GM10847 (cell line): Measurements from ENCODE around the gene TANGO2.

Experiments
- POLR2A ChIP-seq: IDR thresholded peaks from 2 replicates; pipeline ENCODE4 v1.6.1; 2011; ENCODE audit not compliant: insufficient read length; ENCODE audit errors: extremely low read depth

The TANGO2 gene

DNA sequence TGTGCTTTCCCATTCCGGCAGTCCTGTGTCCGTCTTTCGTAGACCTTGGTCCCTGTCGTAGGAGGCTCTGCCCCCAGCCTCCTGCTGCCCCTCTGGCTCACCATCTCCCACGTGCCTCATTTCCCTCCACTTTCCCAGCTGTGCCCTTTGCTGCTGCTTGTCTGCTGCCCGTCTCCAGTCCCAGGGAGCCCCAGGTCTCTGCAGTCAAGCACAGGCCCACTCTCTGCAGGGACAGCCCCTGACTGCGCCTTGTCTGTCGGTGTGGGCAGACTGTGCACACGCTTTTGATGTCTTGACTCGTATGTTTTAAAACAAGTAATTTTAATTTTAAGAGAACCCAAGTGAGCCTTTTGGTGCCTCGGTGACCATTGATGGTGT lies 71.6 kb downstream of the TANGO2 start:
- TF ChIP-seq POLR2A = no peak

DNA sequence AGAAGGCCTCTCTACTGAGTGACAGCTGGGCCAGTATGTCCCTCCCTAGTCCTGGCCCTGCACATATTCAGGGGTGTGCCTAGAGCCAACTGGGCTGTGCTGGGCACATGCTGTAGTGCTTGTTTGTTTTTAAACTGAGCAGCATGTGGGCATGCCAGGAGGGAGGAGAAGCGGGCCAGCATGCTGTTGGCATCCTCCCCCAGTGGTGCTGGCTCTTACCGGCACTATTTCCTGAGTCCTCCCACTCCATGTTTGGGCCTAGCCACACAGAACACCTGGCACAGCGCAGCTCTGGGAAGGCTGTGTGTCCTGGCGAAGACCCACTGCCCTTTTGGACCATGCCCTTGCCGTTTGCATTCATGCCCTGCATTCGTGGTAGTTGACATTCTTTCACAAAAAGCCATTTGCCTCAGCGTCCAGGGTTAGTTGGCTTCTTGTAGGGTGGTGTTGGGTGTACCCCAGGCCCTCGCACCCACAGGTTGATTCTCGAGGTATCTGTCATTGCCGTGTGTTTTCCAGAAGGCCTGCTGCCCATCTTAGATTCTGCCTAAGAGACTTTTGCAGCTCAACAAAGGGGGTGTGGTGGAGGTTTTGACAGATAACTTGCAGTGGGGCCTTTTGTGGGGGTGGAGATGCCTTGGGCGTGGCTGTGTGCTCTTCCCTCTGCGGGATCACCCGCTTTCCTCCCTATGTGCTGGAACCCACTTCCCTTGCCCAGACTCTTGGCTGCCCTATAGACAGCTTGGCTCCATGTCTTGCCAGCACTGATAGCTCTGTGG lies 72.7 kb downstream of the TANGO2 start:
- TF ChIP-seq POLR2A = no peak

DNA sequence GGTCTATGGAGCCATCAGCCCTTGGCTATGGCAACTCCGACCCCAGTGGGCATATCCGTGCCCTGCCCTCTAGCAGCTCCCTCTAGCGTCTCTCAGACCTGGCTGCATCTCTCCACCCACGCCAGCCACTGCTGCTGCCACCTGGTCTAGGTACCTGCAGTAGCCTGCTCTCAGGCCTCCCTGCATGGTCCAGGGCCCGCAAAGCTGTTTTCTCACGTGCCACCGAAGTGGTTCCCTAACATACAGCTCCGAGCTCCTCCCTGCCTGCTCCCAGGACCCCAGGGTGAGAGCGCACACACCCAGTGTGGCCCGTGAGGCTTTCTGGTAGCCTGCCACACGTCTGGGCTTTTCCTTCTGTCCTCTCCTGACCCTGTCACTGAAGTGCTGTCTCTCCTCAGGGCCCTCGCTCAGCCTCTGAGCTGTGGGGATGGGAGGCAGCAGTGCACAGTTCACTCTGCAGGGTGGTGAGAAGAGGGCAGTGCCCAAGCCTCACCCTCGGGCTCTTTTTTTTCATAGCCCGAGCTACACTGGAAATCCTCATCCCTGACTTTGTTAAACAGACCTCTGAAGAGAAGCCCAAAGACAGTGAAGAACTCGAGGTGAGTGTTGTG lies 73.4 kb downstream of the TANGO2 start:
- TF ChIP-seq POLR2A = no peak

DNA sequence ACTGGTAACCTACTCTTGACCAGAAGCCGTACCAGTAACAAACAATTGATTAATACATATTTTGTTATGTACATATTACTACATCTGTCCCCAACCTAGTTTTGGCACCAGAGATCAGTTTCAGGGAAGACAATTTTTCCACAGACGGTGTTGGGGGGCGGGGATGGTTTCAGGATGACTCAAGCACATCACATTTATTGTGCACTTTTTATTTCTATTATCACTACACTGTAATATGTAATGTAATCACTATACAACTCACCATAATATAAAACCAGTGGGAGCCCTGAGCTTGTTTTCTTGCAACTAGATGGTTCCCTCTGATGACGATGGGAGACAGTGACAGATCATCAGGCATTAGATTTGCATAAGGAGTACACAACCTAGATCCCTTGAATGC lies 74.6 kb downstream of the TANGO2 start:
- no peak for TF ChIP-seq POLR2A

DNA sequence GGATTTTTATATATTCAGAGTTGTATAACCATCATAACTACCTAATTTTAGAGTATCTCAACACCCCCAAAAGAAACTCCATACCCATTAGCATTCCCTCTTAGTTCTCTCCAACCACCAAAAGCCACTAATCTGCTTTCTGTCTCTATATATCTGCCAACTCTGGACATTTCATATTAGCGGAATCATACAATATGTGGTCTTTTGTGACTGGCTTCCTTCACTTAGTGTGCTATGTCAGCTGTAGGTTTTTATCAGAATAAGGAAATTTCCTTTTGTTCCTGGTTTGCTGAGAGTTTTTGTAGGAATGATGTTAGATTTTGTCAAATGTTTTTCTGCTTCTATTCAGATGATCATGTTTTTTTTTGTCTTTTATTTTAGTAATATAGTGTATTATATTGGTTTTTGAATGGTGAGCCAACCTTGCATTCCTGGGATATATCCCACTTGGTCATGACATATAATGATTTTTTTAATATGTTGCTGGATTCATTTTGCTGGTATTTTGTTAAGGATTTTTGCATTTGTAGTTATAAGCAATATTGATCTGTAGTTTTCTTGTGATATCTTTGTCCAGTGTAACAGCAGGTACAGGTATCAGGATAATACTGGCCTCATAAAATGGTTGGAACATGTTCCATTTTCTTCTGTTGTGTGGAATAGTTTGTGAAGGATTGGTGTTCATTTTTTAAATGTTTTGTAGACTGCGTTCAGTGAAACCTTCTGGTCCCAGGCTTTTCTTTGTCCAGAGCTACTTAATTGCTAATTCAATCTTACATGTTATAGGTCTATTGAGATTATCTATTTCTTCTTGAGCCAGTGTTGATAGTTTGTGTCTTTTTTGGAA lies 75.9 kb downstream of the TANGO2 start:
- no peak for TF ChIP-seq POLR2A

DNA sequence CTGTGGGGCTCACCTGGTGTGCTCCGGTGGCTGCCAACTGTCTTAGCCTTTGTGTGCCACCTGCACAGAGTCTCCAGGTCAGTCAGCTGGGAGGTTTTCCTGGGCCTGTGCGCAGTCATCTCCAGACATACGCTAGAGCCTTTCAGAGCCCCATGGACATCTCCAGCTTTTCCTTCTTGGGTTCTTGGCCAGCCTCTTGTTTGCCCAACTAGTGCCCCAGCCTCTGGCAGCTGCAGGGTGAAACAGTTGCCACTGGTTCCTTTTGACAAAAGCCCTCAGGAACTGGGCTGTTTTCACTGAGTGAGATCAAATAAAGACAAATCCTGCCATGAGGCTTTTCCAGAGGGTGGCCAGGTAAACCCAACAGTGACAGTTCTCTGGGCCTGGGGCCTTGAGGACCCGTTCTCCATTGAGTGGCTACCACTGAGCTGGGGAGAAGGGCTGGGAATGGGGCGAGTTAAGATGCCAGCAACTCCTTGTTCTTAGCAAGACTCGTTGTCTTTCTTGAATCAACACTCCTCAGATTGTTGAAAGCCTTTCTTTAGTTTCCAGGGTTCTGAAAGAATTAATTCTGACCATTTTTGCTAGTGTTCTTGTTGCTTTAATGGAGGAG lies 78.3 kb downstream of the TANGO2 start:
- no peak for TF ChIP-seq POLR2A

DNA sequence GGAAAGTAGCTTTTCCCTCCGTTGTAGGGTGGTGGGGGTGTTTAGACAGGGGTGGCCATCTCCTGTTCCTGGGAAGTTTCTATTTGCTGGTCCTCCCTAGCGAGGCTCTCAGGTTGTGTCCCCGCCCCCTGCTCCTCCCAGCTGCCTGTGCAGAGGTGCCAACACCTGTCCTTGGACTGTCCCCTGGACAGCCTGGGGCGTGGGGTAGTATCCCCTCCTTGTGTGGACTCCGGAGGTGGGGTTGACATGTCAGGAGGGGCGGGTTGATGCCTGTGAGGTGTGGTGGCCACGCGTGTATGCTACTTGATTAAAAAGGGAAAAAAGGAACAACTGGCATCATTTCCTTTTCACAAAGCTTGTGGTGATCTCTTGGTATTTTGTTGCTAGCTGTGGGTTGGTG lies 80.7 kb downstream of the TANGO2 start:
- TF ChIP-seq POLR2A = no peak

DNA sequence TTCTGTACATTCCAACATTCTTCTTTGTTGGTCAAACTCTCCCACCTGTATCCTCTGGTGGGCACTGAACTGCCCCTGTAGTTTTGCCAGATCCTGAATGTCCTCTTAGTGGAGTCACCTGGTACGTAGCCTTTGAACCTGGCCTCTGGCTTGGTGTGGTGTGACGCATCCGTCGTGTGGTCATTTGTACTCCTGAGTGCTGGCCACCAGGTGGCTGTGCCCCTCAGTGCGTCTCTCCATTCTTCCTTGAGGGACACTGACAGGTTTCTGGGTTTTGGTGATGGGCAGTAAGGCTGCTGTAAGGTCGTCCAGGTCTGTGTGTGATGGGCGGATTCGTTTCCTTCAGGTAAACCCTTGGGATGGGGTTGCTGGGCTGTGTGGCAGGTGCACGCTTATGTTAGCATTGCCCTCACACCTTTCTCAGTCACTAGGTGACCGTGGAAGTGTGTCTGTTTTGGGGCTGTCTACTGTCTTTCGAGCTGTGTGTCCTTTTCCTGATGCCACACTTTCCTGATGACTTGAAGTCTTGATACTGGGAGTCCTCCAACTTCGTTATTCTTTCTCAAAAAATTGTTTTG lies 81.4 kb downstream of the TANGO2 start:
- TF ChIP-seq POLR2A = no peak

DNA sequence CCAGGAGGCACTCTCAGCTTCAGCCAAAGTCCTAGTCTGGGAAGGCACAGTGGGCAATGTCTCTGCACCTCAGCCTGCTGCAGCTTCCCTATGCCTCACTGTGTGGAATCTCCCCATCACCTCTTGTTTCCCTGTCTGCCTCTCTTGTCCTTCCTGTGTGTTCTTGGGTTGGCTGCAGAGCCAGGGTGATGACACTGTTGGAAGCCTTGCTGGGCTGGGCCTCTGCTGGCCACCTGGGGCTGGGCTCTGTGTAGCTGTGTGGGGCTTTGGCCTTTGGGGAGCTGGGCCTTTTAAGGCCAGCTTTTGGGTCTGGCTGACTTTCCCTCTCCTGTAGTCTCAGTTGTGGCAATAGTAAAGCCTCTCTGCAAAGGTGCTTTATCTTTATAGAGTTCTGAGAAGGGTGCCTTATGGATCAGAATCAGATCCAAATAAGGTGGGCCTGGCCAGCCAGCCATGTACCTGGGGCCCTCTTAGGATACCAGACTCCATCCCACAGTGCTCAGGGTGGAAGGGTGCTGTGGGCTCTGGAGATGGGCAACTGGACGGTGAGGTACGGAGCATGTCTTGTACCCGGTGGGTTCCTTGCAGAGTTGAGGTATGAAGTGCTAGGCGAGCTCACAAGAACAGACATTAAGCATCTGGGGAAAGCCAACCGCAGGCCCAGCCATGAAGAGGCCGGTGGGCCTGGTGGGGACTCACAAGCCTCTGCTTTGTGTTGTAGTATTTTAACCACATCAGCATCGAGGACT lies 84.7 kb downstream of the TANGO2 start:
- TF ChIP-seq POLR2A = no peak

DNA sequence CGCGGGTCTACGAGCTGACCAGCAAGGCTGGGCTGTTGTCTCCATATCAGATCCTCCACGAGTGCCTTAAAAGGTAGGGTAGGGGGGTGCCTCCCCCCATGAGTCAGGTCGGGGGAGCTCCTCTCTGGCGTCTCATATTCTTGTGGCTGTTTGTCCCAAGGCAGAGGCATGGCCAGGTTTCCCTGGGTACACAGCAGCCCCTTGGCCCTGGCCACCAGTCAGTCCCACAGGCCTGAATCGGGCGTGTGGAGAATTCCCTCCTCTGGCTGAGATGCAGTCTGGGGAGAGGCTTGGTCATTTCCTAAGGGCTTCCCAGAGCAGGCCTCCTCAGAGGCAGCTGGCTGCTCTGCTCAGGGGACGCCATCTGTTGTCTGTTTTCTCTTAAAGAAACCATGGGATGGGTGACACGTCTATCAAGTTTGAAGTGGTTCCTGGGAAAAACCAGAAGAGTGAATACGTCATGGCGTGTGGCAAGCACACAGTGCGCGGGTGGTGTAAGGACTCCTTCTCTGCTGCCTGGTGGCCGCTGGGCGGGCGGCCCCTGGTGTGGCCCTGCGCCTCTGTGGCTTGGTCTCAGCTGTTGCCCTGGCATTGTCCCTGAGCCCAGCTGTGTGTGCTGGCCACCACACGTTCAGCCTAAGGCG lies 85.4 kb downstream of the TANGO2 start:
- no peak for TF ChIP-seq POLR2A

DNA sequence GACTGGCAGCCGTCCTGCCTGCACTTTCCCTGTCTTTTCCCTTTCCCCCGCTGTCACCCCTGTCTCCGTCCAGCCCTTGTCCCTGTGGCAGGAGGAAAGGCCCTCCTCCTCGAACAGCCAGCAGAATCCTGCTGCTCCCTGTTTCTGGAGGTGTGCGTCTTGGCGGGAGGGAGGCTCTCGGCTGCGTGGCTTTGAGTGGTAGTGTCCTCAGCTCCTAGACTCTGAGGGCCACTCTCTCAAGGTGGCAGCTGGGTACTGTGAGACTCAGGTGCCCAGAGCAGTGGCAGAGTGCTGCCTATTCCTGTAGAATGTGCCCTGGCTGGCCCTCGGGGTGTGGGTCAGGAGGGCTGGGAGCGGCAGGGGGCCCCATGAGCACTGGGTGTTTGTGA lies 85.9 kb downstream of the TANGO2 start:
- no peak for TF ChIP-seq POLR2A

DNA sequence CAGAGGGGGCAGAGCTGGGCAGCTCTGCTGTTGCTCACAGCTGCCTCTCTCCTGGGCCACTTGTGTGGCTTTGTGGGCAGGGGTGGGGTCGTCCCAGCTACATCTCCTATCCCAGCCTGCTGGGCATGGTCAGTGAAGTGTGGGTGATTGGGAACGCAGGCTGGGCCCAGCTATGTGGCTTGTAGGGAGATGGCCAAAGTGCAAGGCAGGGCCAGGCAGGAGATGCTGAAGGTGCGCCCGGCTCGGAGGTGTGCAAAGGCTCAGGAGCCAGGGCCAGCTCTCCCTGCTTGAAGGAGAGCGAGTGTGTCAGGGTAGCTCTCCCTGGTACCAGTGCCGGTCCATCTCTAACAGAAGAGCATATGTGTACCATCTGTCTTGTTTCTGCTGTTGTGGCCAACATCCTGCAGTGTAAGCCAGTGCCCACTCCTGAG lies 86.6 kb downstream of the TANGO2 start:
- TF ChIP-seq POLR2A = no peak

DNA sequence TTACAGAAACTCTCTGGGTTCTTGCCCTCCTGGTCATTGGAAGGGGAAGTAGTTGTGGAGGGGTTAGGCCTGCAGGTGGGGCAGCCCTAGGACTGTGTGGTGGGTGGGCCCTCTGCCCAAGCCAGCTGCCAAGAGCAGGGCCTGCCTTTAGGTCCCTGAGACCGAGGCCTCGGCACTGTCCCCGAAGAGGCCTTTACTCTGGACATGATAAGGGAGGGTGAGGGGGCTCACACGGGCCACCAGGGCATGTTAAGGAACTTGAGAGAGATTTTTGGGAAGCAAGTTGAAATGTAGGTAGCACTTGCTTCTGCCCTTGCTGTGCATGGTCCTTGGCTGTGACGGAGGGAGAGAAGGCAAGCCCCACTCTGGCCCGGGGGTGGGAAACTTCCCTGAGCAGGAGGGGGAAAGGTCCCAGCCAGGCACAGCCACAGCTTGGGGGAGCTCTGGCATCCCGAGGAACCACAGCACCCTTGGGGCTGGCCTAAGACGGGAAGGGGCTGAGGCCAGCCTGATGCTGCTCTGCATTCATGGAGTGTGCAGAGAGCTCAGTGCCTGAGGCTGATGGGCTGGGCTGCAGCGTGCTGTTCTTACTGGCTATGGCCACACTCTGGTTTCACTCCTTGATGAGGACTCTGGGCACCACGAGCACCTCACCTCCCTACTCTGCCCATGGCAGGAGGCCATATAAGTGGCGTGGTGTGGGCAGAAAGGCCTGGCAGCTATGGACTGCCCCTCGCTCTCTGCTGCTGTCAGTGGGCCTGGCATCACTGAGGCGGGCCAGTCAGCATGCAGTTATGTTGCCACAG lies 87.2 kb downstream of the TANGO2 start:
- TF ChIP-seq POLR2A = no peak
